HS-5 (cell line): ENCODE measurements around the gene CLCNKB.

ENCODE experiments used
- DNase-seq: peaks from one replicate; pipeline ENCODE4 v3.0.0-alpha.2; 2012; ENCODE audit warnings: low read depth

The CLCNKB gene

DNA sequence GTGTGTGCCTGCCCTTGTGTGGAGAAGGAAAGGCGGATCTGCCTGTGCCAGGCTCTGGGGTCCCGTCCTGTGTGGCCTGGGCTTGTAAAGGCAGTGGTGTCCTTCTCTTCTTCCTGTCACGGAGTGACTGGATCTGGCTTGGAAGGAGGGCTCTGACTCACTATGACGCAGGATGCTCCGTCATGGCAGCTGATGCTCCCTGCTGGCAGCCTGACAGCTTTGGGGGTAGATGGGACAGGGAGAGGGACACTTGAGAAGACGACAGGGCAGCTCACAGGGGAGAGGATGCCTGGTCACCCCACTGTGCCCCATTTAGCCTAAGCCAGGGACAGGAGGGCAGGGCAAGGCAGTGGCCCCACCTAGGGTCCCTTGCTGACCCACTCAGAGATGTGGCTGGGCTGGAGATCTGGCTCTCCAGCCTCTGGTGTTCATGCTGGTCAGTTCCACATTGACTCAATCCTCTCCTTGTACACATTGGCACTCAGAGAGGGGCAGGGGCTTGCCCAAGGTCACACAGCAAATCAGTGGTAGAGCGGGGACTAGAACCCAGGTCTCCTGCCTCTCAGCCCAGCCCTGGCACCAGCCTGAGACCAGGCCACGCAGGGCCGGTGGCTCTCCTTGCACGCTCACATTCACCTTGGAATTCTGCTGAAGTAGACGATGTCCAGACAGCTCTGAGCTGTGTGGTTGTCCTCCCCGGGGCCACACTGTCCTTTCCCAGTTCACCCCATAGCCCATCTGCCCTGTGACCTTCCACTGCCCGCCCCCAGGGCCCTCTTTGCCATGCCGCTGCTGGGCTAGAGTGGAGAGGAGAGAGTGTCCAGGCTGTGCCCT is 32.7 kb downstream of the CLCNKB start:
- peak; percentile 89 for DNase-seq

DNA sequence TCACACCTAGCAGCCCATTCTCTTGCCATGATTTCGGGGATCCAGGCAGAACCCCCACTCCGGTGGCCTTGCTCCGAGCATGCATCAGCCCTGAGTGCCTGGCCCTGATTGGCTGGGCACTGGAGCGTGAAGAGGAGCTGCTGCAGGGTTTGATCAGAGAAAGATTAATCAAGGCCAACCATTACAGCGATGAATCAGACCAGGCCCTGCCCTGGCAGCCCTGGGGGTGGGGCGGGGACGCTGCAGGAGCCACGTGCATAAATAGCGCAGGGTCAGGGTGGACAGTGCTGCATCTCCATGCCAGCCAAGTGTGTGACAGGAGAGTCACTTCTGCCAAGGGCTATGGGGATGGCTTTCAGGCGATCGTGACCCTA is 33.3 kb downstream of the CLCNKB start:
- DNase-seq: no peak

DNA sequence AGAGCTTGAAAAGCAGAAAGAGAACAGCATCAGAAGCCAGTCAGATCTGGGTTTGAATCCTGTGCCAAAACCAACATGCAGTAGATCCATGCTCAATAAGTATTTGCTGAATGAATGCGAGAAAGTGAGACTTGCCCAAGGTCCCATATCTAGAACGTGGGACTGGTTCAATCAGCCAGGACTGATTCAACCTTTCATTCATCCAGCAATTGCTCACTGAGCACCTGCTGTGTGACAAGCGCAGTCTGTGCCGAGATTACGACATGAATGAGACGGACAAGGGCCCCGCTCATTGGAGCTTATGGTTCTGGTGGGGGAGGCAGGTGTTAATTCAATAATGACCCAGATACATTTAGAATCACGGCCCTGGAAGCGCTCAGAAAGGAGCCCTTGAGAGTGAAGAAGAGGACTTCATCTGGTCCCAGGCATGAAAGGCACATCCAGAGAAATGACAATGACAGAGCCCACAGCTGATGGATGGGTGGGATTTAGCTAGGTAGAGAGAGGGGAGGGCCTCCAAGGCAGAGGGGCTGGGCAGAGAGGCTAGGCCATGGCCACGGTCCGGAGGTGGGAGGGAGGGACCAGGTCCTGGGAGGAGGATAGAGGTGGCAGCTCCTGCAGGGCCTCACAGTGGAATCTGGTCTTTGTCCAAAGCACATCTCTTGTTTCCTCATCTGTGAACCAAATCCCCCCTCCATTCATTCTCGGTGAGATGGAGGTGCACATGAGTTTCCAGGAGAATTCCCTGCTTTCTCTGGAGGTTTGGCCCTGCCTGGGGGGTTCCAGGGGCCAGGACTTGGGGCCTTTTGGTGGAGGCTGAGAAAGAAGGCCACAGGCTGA is 34.0 kb downstream of the CLCNKB start:
- DNase-seq: no peak

DNA sequence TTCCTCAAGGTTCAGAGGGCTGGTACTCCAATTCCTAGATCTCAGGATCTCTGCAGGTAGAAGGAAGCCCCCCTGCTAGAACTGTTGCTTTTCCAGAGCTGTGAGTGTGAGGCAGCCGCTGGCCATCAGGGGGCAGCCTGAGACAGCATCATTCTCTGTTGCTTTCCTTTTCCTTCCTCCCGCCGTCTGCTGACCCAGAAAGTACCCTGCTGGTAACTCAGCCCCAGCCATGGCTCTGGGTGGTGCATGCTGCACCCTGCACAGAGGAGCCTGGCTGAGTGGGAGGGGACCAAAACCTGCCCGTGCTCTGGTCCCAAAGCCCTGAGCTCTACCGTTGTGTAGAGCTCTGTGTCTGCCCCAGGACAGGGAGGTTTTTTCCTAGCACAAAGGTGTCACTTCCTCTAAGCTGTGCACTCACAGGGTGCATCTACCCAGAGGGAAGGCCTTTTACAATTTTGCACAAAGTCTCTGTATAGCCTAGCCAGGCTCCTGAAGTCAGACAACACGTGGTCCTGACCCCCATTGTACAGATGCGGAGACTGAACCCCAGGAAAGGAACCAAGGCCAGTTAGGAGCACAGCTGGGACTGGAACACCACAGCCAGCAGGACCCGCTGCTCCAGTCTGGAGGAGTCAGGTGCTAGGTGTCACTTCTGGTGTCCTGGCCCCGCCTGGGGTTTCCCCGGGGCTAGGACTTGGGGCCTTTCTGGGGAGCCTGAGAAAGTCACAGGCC is 35.5 kb downstream of the CLCNKB start:
- DNase-seq: peak; percentile 43

DNA sequence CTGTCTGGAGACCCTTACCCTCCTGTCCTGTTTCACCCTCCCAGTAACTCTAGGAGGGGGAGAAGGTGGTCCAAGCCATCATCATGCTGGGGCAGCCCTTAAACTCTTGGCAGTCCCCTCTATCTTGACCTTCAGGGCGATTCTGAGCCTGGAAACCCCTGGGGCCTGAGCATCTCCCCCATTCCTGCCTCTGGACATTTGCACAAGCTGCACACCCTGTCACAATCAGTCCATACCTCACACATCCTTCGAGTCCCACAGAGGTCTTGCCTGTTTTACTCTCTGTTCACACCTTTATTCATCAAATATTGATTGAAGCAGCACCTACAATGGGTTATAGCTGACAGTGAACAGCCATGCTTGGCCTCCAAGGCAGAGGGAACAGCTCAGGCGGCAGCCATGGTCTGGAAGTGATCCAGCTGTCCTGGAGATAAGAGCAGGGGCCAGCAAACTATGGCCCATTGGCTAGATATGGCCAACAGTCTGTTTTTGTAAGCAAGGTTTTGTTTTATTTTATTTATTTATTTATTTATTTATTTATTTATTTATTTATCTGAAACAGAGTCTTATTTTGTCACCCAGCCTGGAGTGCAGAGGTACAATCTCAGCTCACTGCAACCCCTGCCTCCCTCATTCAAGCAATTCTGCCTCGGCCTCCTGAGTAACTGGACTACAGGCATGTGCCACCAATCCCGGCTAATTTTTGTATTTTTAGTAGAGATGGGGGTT is 37.0 kb downstream of the CLCNKB start:
- DNase-seq: no peak

DNA sequence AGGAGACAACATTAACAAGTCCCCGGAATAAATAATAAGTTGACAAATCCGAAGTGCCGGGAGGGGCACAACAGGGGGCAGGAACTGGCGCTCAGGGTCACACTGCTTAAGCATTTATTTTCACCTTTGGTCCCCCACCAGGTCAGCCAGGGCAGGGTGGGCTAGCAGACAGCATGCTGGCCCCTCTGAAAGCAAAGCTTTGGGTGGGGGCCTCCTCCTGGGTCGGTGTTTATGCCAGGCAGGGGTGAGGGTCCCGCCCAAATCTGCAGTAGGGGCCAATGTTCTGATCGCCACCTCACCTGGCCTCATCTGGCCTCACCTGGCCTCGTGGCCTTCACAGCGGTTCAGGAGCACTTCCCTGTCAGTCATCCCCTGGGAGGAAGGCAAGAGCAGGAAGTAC is 38.1 kb downstream of the CLCNKB start:
- no peak for DNase-seq

DNA sequence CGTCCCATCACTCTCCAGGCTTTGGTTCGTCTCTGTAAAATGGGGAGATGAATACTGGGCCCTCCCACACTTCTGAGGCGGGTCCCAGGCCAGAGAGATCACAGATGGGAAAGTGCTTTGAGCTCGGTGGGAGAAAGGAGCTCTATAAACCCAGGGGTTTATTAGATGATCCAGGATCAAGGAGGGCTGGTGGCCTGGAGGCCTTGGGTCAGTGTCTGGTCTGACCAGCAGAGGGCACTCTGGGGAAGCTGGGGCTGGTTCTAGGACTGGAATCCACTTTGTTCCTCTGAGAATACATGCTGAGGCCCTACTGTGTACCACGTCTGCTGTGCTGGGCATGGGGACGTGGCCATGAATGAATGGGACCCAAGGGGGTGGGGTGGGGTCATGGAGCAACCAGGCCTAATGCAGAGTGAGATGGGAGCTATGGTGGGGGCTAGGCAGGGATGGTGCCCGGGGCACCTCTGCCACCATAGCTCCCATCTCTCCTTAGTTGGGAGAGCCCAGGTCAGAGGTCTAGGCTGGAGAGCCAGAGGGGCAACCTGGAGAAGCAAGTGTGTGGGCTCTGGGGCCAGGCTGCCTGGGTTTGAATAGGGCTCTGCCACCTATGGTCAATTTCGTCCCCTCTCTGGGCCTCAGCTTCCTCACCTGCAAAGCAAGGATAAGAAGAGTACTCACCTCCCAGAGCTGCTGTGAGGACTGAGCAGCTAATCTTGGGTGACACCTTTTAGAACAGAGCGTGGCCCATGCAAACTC is 38.9 kb downstream of the CLCNKB start:
- DNase-seq: no peak

DNA sequence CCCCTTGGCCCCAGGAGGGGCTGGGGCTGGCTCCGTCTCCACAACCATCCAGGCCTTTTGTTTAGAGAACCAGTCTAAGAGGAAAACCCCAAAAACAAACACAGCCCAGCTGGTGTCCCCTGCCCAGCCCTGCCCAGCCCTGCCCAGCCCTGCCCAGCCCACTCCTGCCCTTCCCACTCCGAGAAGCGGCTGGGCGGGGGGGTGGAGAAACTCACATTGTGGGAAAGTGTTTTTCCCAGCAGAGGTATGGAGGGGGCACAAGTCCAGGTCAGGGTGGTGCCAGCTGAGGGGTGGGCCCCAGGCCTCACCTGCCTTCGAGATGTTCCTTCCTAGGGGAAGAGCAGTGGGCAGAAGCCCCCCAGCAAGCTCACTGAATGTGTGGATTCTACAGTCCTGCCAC is 39.9 kb downstream of the CLCNKB start:
- no peak for DNase-seq

DNA sequence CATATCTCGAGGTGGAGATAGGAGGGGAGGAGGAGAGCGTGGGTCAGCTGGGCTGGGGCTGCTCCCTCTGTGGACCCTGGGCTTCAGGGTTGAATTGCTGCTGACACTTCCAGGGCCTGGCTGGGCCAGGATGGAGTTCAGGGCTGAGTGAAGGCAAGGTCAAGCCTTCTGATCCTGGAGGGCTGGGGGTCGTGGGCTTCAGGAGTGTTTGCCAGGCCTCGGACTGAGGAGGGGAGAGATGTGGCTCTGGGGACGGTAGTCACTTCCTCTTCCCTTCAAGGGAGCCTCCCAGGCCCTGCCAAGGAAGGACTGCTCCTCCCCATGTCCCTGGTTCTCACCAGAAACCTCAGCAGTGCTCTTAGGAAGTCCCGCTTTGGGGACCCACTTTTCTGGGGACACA is 41.9 kb downstream of the CLCNKB start:
- no peak for DNase-seq

DNA sequence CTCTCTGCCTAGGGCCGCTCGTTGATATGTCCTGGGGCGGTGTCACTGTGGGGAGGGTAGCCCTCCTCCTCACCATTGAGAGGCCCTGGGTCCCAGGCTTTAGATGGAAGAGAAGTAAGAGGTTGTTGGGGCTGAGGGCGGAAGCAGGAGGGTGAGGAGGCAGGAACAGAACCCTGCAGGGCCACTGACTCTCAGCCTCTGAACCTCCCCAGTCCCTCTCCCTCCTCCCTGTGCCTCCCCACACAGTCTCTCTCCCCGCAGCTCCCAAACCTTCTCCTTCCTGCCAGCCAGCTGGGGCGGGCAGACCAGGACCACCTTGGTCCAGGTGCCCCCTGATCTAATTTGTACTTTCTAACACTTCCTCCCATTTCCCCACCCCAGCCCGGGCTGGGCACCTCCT is 44.2 kb downstream of the CLCNKB start:
- DNase-seq: no peak

DNA sequence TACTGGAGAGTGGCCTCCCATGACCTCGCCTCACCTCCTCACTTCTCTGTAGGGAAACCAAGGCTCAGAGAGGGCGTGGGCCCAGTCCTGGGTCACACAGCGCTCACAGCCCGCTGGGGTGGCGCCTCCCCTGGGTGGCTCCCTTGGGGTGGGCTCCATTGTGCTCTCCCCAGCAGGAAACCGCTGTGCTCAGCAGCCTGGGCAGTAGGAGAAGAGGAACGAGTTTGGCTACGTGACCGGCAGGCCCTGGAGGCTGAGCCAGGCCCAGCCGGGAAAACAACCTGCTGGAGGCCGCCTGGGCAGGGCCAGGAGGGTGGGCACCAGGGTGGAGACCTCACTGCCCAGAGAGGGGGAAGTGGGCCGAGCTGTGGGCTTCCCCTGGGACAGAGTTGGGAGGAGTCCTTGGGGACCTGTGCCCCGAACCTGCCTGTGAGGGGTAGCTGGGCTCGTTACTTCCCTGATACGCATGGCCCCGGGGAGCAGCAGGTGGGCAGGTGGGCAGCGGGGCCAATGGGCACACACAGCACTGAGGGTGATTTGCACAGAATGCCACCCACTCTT is 44.8 kb downstream of the CLCNKB start:
- DNase-seq: no peak

DNA sequence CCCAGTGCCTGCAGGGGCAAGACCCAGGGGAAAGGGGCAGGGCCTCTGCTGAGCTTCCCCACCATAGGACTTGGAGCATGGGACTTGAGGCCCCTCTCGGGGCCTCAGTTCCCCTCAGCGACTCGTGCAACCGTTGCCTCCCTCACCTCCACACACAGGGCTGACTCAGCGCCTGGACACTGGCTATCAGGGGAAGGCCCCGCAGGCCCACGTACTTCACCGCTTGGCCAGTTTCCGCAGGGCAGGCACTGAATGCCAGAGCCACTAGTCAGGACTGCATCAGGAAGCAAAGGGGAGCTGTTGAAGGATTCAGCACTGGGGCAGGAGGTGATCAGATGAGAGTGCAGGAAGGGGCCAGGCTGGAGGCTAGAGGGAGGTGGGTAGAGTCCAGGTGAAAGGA is 45.4 kb downstream of the CLCNKB start:
- no peak for DNase-seq

DNA sequence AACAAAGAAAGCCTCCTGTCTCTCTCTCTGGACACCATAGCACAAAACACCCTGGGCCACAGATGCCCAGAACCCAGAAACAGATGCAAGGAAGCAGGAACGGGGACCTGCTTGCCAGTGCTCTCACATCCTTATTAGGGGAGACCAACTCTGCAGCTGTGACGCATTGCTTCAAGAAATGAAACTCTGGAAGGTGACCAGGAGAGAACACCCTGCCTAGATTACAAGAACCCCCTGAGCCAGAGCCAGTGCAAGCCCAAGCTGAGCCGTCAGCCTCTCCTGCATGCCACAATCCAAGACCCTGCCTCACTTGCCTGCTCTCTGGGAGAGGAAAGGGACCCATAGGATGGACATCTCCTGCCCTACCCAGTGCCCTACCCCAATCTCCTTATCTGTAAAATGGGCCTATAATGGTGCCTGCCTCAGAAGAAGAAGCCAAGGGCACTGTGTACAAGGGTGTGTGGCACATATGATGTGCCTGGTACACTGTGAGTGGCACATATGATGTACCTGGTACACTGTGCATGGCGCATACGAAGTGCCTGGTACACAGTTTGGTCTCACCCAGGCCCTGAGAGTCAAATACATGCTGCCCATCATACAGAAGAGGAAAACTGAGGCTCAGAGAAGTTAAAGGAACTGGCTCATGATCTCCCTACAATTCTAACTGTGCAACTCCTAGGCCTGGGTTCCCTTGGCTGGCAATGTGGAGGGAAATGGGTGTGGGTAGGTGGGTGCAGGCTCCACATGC is 46.7 kb downstream of the CLCNKB start:
- DNase-seq: no peak

DNA sequence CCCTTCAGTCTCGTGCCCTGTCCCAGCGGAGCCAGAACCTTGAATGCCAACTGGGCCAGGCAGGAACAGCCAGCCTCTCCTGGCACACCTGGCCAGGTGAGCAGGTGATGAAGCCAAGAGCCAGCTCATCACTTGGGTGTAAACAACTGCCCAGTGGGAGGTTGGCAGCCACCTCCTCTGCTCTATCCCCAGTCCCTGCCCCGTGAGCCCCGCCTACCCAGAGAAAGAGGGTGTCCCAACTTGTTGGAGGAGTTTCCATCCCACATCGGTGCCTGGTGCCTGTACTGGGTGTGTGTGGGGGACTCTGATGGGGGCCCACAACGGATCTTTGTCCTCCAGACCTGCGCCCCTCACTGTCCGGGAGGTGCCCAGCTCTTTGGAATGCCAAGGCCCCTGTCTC is 47.7 kb downstream of the CLCNKB start:
- DNase-seq: no peak

DNA sequence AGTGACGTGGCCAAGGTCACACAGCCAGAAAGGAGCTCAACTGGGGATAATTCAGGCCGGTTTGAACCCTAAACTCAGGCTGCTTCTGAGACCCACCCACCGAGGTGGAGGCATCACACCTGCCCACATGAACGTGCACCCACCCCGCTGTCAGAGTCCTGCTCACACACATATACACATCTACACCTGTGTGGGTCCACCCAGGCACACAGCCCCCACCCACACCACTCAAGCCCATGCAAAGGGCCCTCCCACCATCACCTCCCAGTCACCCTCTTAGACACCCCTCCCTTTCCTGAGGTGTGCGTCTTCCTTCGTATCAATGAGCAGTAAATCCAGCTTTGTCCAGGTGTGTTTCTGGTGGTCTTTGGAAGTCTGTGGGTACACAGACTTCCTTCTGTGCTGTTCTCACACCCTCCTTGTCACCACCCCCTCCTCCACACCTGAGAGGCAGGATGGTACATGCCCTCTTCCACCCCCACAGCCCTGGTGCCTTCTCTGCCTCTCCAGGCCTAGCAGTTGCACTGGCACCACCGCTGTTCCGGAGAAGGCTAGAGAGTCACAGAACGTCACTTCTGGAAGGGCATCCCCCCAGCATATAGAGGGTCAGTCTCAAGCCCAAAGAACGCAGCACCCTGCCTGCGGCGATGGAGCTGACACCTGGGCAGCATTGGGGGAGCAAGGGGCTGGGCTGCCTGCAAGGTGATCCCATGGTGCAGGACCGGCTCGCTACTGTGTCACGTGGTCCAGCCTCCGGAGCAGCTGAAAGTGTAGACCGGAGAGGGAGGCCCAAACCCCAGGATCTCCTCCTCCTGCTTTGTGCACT is 48.7 kb downstream of the CLCNKB start:
- DNase-seq: no peak

DNA sequence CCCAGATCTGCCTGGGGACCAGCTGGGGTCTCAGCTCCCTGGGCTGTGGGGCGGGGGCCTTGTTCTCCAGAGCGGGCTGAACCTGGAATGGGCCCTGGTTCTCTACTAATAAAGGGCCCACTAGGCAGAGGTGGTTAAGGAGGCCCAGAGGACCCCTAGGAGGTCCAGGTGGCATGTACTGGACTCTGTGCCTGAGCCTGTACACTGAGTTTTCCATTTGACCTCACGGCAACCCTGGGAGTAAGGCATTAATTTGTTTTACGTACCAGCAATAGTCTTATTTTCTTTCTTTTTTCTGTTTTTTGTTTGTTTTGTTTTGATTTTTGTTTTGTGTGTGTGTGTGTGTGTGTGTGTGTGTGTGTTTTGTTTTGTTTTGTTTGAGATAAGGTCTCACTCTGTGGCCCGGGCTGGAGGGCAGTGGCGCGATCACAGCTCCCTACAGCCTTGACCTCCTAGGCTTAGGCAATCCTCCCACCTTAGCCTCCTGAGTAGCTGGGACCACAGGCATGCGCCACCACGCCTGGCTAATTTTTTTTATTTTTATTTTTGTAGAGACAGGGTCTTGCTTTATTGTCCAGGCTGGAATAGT is 49.4 kb downstream of the CLCNKB start:
- DNase-seq: no peak

DNA sequence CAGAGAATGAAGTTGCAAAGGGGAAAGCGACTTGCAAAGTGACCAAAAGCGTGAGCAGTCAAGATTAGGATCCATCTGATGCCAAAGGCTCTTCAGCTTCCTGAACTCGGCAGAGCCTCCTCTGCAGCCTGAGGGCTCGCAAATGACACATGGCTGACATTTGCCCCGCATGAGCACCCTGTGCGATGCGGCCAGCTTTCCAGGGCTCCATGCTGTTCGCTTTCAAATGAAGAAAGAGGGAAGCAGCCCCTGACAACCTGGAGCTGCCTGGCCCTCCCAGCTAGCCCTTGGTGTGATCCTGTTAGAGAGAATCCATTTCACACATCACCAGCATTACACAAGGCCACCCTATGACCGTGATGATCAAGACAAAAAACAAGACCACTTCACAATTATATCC is 50.0 kb downstream of the CLCNKB start:
- DNase-seq: no peak

DNA sequence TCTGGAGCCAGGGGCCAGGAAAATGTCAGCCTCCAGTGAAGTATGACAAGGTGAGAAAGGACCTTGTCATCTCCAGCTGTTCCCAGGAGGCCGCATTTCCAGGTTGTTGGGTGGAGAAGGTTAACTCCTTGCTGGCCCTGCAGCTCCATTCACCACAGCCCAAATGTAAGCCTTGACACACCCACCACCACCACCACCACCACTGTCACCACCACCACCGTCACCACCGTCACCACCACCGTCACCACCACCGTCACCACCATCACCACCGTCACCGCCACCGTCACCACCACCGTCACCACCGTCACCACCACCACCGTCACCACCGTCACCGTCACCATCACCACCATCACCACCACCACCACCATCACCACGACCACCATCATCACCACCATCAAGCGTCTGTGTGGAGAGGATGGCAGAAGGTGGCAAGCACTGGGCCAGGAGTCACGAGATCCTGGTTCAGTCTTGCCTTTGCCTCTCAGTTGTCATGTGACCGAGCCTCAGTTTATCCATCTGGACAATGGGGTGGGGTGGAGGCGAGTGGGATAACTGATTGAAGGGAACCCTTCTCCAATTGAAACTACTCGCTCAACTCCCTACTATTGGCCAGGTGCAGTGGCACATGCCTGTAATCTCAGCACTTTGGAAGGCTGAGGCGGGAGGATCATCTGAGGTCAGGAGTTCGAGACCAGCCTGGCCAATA is 51.0 kb downstream of the CLCNKB start:
- no peak for DNase-seq
